ENCODE results near the gene NCAPD3.
A peak's percentile ranks its signal among the peaks of the same experiment; 100 is the strongest.

DNA sequence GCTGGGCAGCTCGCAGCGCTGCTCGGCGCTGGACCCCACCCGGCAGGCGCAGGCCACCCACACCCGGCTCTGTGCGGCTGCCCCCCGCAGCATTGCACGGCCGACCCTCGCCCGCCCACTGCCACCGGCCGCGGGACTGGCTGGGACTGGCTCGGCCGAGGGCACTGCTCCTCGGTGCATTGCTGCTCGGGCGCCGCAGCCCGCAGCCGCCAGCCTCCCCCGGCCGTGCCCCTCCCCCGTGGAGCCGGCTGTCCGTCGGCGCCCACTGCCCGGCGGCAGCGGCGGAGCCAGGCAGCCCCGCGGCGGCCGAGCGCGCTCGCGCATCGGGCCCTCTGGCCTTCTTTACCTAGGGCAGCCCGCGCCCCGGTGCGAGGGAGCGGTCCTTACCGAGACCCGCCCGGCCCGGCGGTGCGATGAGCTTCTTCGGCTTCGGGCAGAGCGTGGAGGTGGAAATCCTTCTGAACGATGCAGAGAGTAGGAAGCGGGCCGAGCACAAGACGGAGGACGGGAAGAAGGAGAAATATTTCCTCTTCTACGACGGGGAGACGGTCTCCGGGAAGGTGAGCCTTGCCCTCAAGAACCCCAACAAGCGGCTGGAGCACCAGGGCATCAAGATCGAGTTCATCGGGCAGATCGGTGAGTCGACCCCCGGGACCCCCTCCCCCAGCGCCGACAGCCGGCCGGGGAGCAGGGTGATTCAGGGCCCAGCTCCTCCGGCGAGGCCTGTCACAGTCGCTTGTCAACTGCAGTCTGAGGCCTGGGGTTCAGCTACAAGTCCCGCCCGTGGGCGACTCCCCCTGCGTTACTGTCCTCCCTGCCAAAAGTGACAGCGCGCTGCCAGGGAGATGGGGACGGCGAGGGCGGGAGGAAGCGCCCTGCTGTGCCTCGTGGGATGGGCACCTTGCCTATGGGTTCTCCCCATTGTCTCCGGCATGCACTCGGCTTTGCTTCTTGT is 1.2 kb upstream of the NCAPD3 start:
- TF ChIP-seq, protein P1, sequence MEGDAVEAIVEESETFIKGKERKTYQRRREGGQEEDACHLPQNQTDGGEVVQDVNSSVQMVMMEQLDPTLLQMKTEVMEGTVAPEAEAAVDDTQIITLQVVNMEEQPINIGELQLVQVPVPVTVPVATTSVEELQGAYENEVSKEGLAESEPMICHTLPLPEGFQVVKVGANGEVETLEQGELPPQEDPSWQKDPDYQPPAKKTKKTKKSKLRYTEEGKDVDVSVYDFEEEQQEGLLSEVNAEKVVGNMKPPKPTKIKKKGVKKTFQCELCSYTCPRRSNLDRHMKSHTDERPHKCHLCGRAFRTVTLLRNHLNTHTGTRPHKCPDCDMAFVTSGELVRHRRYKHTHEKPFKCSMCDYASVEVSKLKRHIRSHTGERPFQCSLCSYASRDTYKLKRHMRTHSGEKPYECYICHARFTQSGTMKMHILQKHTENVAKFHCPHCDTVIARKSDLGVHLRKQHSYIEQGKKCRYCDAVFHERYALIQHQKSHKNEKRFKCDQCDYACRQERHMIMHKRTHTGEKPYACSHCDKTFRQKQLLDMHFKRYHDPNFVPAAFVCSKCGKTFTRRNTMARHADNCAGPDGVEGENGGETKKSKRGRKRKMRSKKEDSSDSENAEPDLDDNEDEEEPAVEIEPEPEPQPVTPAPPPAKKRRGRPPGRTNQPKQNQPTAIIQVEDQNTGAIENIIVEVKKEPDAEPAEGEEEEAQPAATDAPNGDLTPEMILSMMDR (IDR thresholded peaks at IDR 0.05): no peak
- peak in 1 of 2 donors; percentile 74 for TF ChIP-seq POLR2A (IDR thresholded peaks at IDR 0.05)

Data from adrenal gland (tissue), 5 donors.